K562 (cell line): ENCODE measurements around the gene SF3A2. TPM values are rescaled to one million over a fixed set of nuclear protein-coding genes. Genes with fewer than 3 reads are reported as not detected.

ENCODE experiments used
- ARID4B ChIP-seq: sonication (generic); formaldehyde crosslinking; IDR thresholded peaks from 2 replicates; pipeline ENCODE4 v1.8.0; 2022; ENCODE audit warnings: mild to moderate bottlenecking, missing genetic modification reagents
- CREB1 ChIP-seq, 2 experiments: sonication (generic) in 1 of 2; formaldehyde crosslinking in 1 of 2; IDR thresholded peaks; 2 replicates each; pipeline versions ENCODE4 v1.6.1 to v1.8.0; 2012 to 2022; ENCODE audit warnings: inconsistent platforms in 1 of 2, mild to moderate bottlenecking in 1 of 2, missing genetic modification reagents in 1 of 2, moderate library complexity in 1 of 2
- E2F6 ChIP-seq, 2 experiments: IDR thresholded peaks; 2 replicates each; pipeline ENCODE4 v1.6.1; 2011; ENCODE audit warnings: borderline replicate concordance in 1 of 2, control low read depth in 1 of 2, low read depth in 1 of 2, low read length in 1 of 2, mild to moderate bottlenecking in 1 of 2, mixed read lengths in 1 of 2, moderate library complexity in 1 of 2; ENCODE audit not compliant: insufficient read depth in 1 of 2, insufficient read length in 1 of 2, poor library complexity in 1 of 2, severe bottlenecking in 1 of 2; ENCODE audit errors: extremely low read depth in 1 of 2
- EHMT2 ChIP-seq: fragments of 450-650 bp; IDR thresholded peaks from 2 replicates; pipeline ENCODE4 v1.6.1; 2018; ENCODE audit warnings: antibody characterized with exemption
- FOS ChIP-seq: IDR thresholded peaks from 3 replicates; pipeline ENCODE4 v1.6.1; 2011; ENCODE audit not compliant: insufficient read length; ENCODE audit errors: extremely low read depth
- KLF16 ChIP-seq: IDR thresholded peaks from 2 replicates; pipeline ENCODE4 v1.6.1; 2016; ENCODE audit warnings: antibody characterized with exemption
- KLF6 ChIP-seq: fragments of 250-450 bp; sonication (Bioruptor Pico); IDR thresholded peaks from 2 replicates; pipeline ENCODE4 v1.4.0; 2020; ENCODE audit warnings: mild to moderate bottlenecking, moderate library complexity, borderline replicate concordance
- MBD1 ChIP-seq: fragments of 250-450 bp; sonication (Bioruptor Pico); IDR thresholded peaks from 2 replicates; pipeline ENCODE4 v1.8.0; 2022; ENCODE audit warnings: inconsistent platforms
- REST ChIP-seq, 2 experiments: fragments of 450-650 bp; formaldehyde crosslinking in 1 of 2; IDR thresholded peaks; 2 replicates each; pipeline versions ENCODE4 v1.4.0 to v1.6.1; 2014 to 2020; ENCODE audit warnings: mild to moderate bottlenecking in 2 of 2, borderline replicate concordance in 1 of 2, low read depth in 1 of 2
- TARDBP ChIP-seq: fragments of 450-650 bp; IDR thresholded peaks from 2 replicates; pipeline ENCODE4 v1.6.1; 2016
- polyA plus RNA-seq, 8 experiments: library from polyadenylated mRNA; depleted of rRNA in 4 of 8; stranded (reverse) in 5 of 8; unstranded in 3 of 8; fragments of >200 nt; fragmentation: Nextera tagmentation in 2 of 8; fragmentation: Illumina TruSeq in 1 of 8; extraction: Ambion mirVana in 2 of 8; extraction: Trizol in 1 of 8; gene quantifications; 2 replicates each; pipeline versions ENCODE4 v1.2.1 to v1.2.3, GENCODE V29; 2011 to 2014; ENCODE audit warnings: inconsistent platforms in 1 of 8, missing spikeins in 1 of 8
- total RNA-seq, 7 experiments: library from RNA; depleted of rRNA in 6 of 7; stranded (reverse); fragments of >200 nt in 6 of 7; fragmentation: Illumina TruSeq in 2 of 7; extraction: Trizol in 2 of 7; gene quantifications; 2 replicates each; pipeline versions ENCODE4 v1.2.1 to v1.2.3, GENCODE V29; 2011 to 2021; ENCODE audit warnings: low replicate concordance in 1 of 7

Gene SF3A2
- total and polyA plus RNA-seq, 9 of the 15 experiments (the other 6 are each of a cell fraction or from before 2014, with no cell fraction given) = 0.17 to 194 (median 22.8) TPM

GRCh38 chr19:2236314-2237050 is at the start of gene SF3A2, which contains the start of gene PLEKHJ1 (continued):
- peak; percentile 93 for TF ChIP-seq ARID4B (CRISPR knock-in tag)
- TF ChIP-seq CREB1 (IDR thresholded peaks at IDR 0.05) = peak; percentile 14; the same call in 1 of the 2 replicates
- TF ChIP-seq CREB1 (CRISPR knock-in tag; IDR thresholded peaks at IDR 0.05) = no peak; the same call in none of the 2 replicates
- 0 out of 2 replicates have a peak, but pooled peaks have one; percentile 75 for TF ChIP-seq TARDBP
- TF ChIP-seq KLF16 = peak; percentile 74
- TF ChIP-seq E2F6 (IDR thresholded peaks at IDR 0.05; ENCODE audit: borderline replicate concordance in 1 of 2, extremely low read depth in 1 of 2, insufficient read depth in 1 of 2, insufficient read length in 1 of 2, low read depth in 1 of 2, low read length in 1 of 2, poor library complexity in 1 of 2, severe bottlenecking in 1 of 2) = peak; percentile 97
- no peak for TF ChIP-seq FOS
- peak; percentile 86; the same call in 1 of the 2 replicates for TF ChIP-seq KLF6 (CRISPR knock-in tag)
- no peak for TF ChIP-seq MBD1 (CRISPR knock-in tag)
- no peak for TF ChIP-seq EHMT2
- peak; percentile 96 for TF ChIP-seq REST (IDR thresholded peaks at IDR 0.05; ENCODE audit: borderline replicate concordance)
- TF ChIP-seq REST (CRISPR knock-in tag; IDR thresholded peaks at IDR 0.05; ENCODE audit: low read depth) = peak; percentile 19
